ENCODE data around the gene CENPO.
"Not testable (repeated sequence)": the region's sequence is repeated elsewhere in the genome, so short reads cannot be mapped to it uniquely, and the experiment has no call there.

The CENPO gene

GRCh38 chr2:24831221-24832072 is 38.2 kb downstream of the CENPO start:
- DNase-seq (ENCODE audit: low read depth in 2 of 2), result no peak
- H3K4me3 ChIP-seq (replicated peaks in 1 of 2; ENCODE audit: low read depth in 2 of 2, low read length in 2 of 2), result no peak overlapping the region
- TF ChIP-seq CTCF (IDR thresholded peaks at IDR 0.05; ENCODE audit: low read depth, low read length), result no peak

GRCh38 chr2:24832073-24832461 is 38.8 kb downstream of the CENPO start:
- H3K4me3 ChIP-seq (replicated peaks in 1 of 2; ENCODE audit: low read depth in 2 of 2, low read length in 2 of 2), result no peak overlapping the region
- no peak for TF ChIP-seq CTCF (IDR thresholded peaks at IDR 0.05; ENCODE audit: low read depth, low read length)
- no peak for DNase-seq (ENCODE audit: low read depth in 2 of 2)

- TF ChIP-seq CTCF (IDR thresholded peaks at IDR 0.05; ENCODE audit: low read depth, low read length), result no peak
- no peak for DNase-seq (ENCODE audit: low read depth in 2 of 2)
- no peak overlapping the region for H3K4me3 ChIP-seq (replicated peaks in 1 of 2; ENCODE audit: low read depth in 2 of 2, low read length in 2 of 2)
Measured at GRCh38 chr2:24832521-24832920, 39.3 kb downstream of the CENPO start.

- no peak overlapping the region for H3K4me3 ChIP-seq (replicated peaks in 1 of 2; ENCODE audit: low read depth in 2 of 2, low read length in 2 of 2)
- TF ChIP-seq CTCF (IDR thresholded peaks at IDR 0.05; ENCODE audit: low read depth, low read length), result no peak
- DNase-seq (ENCODE audit: low read depth in 2 of 2), result no peak
Measured at GRCh38 chr2:24832931-24833701, 39.9 kb downstream of the CENPO start.

- no peak overlapping the region for H3K4me3 ChIP-seq (replicated peaks in 1 of 2; ENCODE audit: low read depth in 2 of 2, low read length in 2 of 2)
- DNase-seq (ENCODE audit: low read depth in 2 of 2), result no peak
- TF ChIP-seq CTCF (IDR thresholded peaks at IDR 0.05; ENCODE audit: low read depth, low read length), result no peak
Measured at GRCh38 chr2:24833821-24834732, 40.9 kb downstream of the CENPO start.

GRCh38 chr2:24834733-24835395 is 41.6 kb downstream of the CENPO start:
- no peak for TF ChIP-seq CTCF (IDR thresholded peaks at IDR 0.05; ENCODE audit: low read depth, low read length)
- DNase-seq (ENCODE audit: low read depth in 2 of 2), result no peak
- H3K4me3 ChIP-seq (replicated peaks in 1 of 2; ENCODE audit: low read depth in 2 of 2, low read length in 2 of 2), result no peak overlapping the region

- H3K4me3 ChIP-seq (replicated peaks in 1 of 2; ENCODE audit: low read depth in 2 of 2, low read length in 2 of 2), result not testable (repeated sequence)
- peak in 1 of 2 donors; percentile 44 for DNase-seq (ENCODE audit: low read depth in 2 of 2)
Measured at GRCh38 chr2:24835411-24835810, 42.2 kb downstream of the CENPO start.

Measured in cardiac fibroblast (primary cell).